ENCODE data around the gene MAGEA2.
"Not testable (repeated sequence)": the region's sequence is repeated elsewhere in the genome, so short reads cannot be mapped to it uniquely, and the experiment has no call there.

Gene MAGEA2

GRCh38 chrX:152753686-152754650, at the start of gene MAGEA2:
Gene MAGEA2, minus strand, starts transcription at chrX:152753842. Its CDS starts 2,479 bp downstream, at chrX:152751363.
- in situ Hi-C loops (cut with HindIII; ENCODE audit: low pct_ligation_motif_present, low pct_unique_long_range_greater_than_20kb, low sequenced_read_pairs); DNase-seq: not testable (repeated sequence)

GRCh38 chrX:152798945-152799344, 45.3 kb upstream of the MAGEA2 start:
- no peak for DNase-seq
- in situ Hi-C loops (cut with HindIII; ENCODE audit: low pct_ligation_motif_present, low pct_unique_long_range_greater_than_20kb, low sequenced_read_pairs): no loop called here

GRCh38 chrX:152787062-152787461, 33.4 kb upstream of the MAGEA2 start:
- DNase-seq: not testable (repeated sequence)

GRCh38 chrX:152769549-152770289, 16.1 kb upstream of the MAGEA2 start, which contains the start of gene MAGEA6:
Gene MAGEA6, minus strand, starts transcription at chrX:152769689. Its CDS starts 2,039 bp downstream, at chrX:152767650.
- DNase-seq; in situ Hi-C loops (cut with HindIII; ENCODE audit: low pct_ligation_motif_present, low pct_unique_long_range_greater_than_20kb, low sequenced_read_pairs): not testable (repeated sequence)

More at GRCh38 chrX:152787062-152787461, 33.4 kb upstream of the MAGEA2 start:
- in situ Hi-C loops (cut with HindIII; ENCODE audit: low pct_ligation_motif_present, low pct_unique_long_range_greater_than_20kb, low sequenced_read_pairs): not testable (repeated sequence)

- in situ Hi-C loops (cut with HindIII; ENCODE audit: low pct_ligation_motif_present, low pct_unique_long_range_greater_than_20kb, low sequenced_read_pairs): not testable (repeated sequence)
These were observed 12.9 kb upstream of the MAGEA2 start for GRCh38 chrX:152766562-152766961.

GRCh38 chrX:152761582-152761981, 7.9 kb upstream of the MAGEA2 start:
- in situ Hi-C loops (cut with HindIII; ENCODE audit: low pct_ligation_motif_present, low pct_unique_long_range_greater_than_20kb, low sequenced_read_pairs); DNase-seq: not testable (repeated sequence)

More at GRCh38 chrX:152766562-152766961, 12.9 kb upstream of the MAGEA2 start:
- not testable (repeated sequence) for DNase-seq

GRCh38 chrX:152759544-152759943, 5.9 kb upstream of the MAGEA2 start:
- in situ Hi-C loops (cut with HindIII; ENCODE audit: low pct_ligation_motif_present, low pct_unique_long_range_greater_than_20kb, low sequenced_read_pairs); DNase-seq: not testable (repeated sequence)

GRCh38 chrX:152758918-152759317, 5.3 kb upstream of the MAGEA2 start, which contains the start of gene CSAG3:
Gene CSAG3, plus strand, starts transcription at chrX:152759218.
- in situ Hi-C loops (cut with HindIII; ENCODE audit: low pct_ligation_motif_present, low pct_unique_long_range_greater_than_20kb, low sequenced_read_pairs); DNase-seq: not testable (repeated sequence)

- DNase-seq; in situ Hi-C loops (cut with HindIII; ENCODE audit: low pct_ligation_motif_present, low pct_unique_long_range_greater_than_20kb, low sequenced_read_pairs): not testable (repeated sequence)
These were observed 1.2 kb upstream of the MAGEA2 start for GRCh38 chrX:152754871-152755270.

- in situ Hi-C loops (cut with HindIII; ENCODE audit: low pct_ligation_motif_present, low pct_unique_long_range_greater_than_20kb, low sequenced_read_pairs): no loop called here
- no peak for DNase-seq
These were observed 15.1 kb downstream of the MAGEA2 start for GRCh38 chrX:152738560-152738959.

- in situ Hi-C loops (cut with HindIII; ENCODE audit: low pct_ligation_motif_present, low pct_unique_long_range_greater_than_20kb, low sequenced_read_pairs); DNase-seq: not testable (repeated sequence)
These were observed 17.1 kb downstream of the MAGEA2 start for GRCh38 chrX:152736528-152736927.

GRCh38 chrX:152735860-152736511, 17.7 kb downstream of the MAGEA2 start:
- in situ Hi-C loops (cut with HindIII; ENCODE audit: low pct_ligation_motif_present, low pct_unique_long_range_greater_than_20kb, low sequenced_read_pairs): no loop called here
- DNase-seq: no peak

- in situ Hi-C loops (cut with HindIII; ENCODE audit: low pct_ligation_motif_present, low pct_unique_long_range_greater_than_20kb, low sequenced_read_pairs): no loop called here
These were observed 18.5 kb downstream of the MAGEA2 start for GRCh38 chrX:152735101-152735500.

GRCh38 chrX:152734143-152734858, 19.3 kb downstream of the MAGEA2 start:
- in situ Hi-C loops (cut with HindIII; ENCODE audit: low pct_ligation_motif_present, low pct_unique_long_range_greater_than_20kb, low sequenced_read_pairs): not testable (repeated sequence)

More at GRCh38 chrX:152735101-152735500, 18.5 kb downstream of the MAGEA2 start:
- DNase-seq: no peak

GRCh38 chrX:152733261-152733975, 20.2 kb downstream of the MAGEA2 start, which contains the start of the genes CSAG1 and MAGEA12:
Gene CSAG1, minus strand, starts transcription at chrX:152733721. Its CDS starts 1,261 bp downstream, at chrX:152732460.
Gene MAGEA12, plus strand, starts transcription at chrX:152733757. Its CDS starts 2,405 bp downstream, at chrX:152736162.
- in situ Hi-C loops (cut with HindIII; ENCODE audit: low pct_ligation_motif_present, low pct_unique_long_range_greater_than_20kb, low sequenced_read_pairs): no loop called here
- no peak for DNase-seq

More at GRCh38 chrX:152734143-152734858, 19.3 kb downstream of the MAGEA2 start:
- DNase-seq: not testable (repeated sequence)

GRCh38 chrX:152725409-152725808, 28.2 kb downstream of the MAGEA2 start:
- DNase-seq: no peak
- in situ Hi-C loops (cut with HindIII; ENCODE audit: low pct_ligation_motif_present, low pct_unique_long_range_greater_than_20kb, low sequenced_read_pairs): no loop called here

All from ACHN (cell line).